Activated T-helper 1 cell treated with Interleukin-2 at 50 U/mL for 16 hours (primary cell): ENCODE results near the gene LOXL4.

ENCODE experiments used
- DNase-seq: peaks from one replicate; pipeline ENCODE4 v3.0.0-alpha.2; 2020; ENCODE audit warnings: low read depth

LOXL4 gene

GRCh38 chr10:98267894-98268693 lies at the start of gene LOXL4:
TSS of gene LOXL4 (minus strand) at chr10:98268194. CDS start at chr10:98263019, 5,175 bp downstream.
- no peak for DNase-seq

- no peak for DNase-seq
These were observed 48.7 kb upstream of the LOXL4 start for GRCh38 chr10:98316661-98317060.

GRCh38 chr10:98316170-98316569 lies 48.2 kb upstream of the LOXL4 start:
- DNase-seq = no peak

- no peak for DNase-seq
These were observed 46.7 kb upstream of the LOXL4 start for GRCh38 chr10:98314532-98315284.

GRCh38 chr10:98313598-98313997 lies 45.6 kb upstream of the LOXL4 start:
- DNase-seq = no peak

- no peak for DNase-seq
These were observed 44.8 kb upstream of the LOXL4 start for GRCh38 chr10:98312822-98313221.

GRCh38 chr10:98312349-98312748 lies 44.4 kb upstream of the LOXL4 start:
- DNase-seq = no peak

GRCh38 chr10:98310701-98311100 lies 42.7 kb upstream of the LOXL4 start:
- DNase-seq = no peak

GRCh38 chr10:98309366-98310355 lies 41.7 kb upstream of the LOXL4 start:
- DNase-seq = no peak

GRCh38 chr10:98308669-98309365 lies 40.8 kb upstream of the LOXL4 start:
- DNase-seq = no peak

- no peak for DNase-seq
These were observed 40.0 kb upstream of the LOXL4 start for GRCh38 chr10:98307916-98308541.

- DNase-seq = no peak
These were observed 38.5 kb upstream of the LOXL4 start for GRCh38 chr10:98306501-98306900.

GRCh38 chr10:98303569-98303968 lies 35.6 kb upstream of the LOXL4 start:
- no peak for DNase-seq

- DNase-seq = no peak
These were observed 34.9 kb upstream of the LOXL4 start for GRCh38 chr10:98302741-98303365.

GRCh38 chr10:98301664-98302319 lies 33.8 kb upstream of the LOXL4 start:
- no peak for DNase-seq

GRCh38 chr10:98300526-98301229 lies 32.7 kb upstream of the LOXL4 start:
- no peak for DNase-seq

GRCh38 chr10:98299341-98299740 lies 31.3 kb upstream of the LOXL4 start:
- no peak for DNase-seq

GRCh38 chr10:98296524-98296923 lies 28.5 kb upstream of the LOXL4 start:
- DNase-seq = no peak

GRCh38 chr10:98295907-98296306 lies 27.9 kb upstream of the LOXL4 start:
- no peak for DNase-seq
